Common myeloid progenitor, CD34-positive (primary cell): ENCODE results near the gene SOCS1.

Experiments used
- CTCF ChIA-PET: fragments of 350-600 bp; sonication (Branson Sonifier 250); formaldehyde crosslinking; loops from one replicate; lab custom pipeline; 2021; ENCODE audit warnings: antibody characterized with exemption; lab: Charles Lee
- POLR2A ChIA-PET: fragments of 350-600 bp; sonication (Branson Sonifier 250); formaldehyde crosslinking; loops from one replicate; lab custom pipeline; 2021; ENCODE audit warnings: antibody characterized with exemption; lab: Charles Lee
- DNase-seq, 3 donors: peaks; one replicate each; pipeline versions ENCODE4 v3.0.0 to v3.0.0-alpha.2; 2013
- H3K27ac ChIP-seq, 2 experiments: 1 replicate in 1 of 2; 2 replicates in 1 of 2; pipeline ENCODE4 v1.7.0; 2013; ENCODE audit warnings: inconsistent platforms in 2 of 2, low read length in 2 of 2, mild to moderate bottlenecking in 2 of 2, low read depth in 1 of 2, moderate library complexity in 1 of 2; ENCODE audit not compliant: severe bottlenecking in 2 of 2, insufficient read depth in 1 of 2, poor library complexity in 1 of 2
- H3K27me3 ChIP-seq, 5 experiments: replicated peaks in 2 of 5; 1 replicate in 3 of 5; 2 replicates in 2 of 5; pipeline versions ENCODE4 v1.6.1 to v1.7.0; 2013; ENCODE audit warnings: low read length in 4 of 5, mild to moderate bottlenecking in 2 of 5, moderate library complexity in 2 of 5, inconsistent platforms in 1 of 5; ENCODE audit not compliant: insufficient read depth in 5 of 5, control insufficient read depth in 4 of 5
- H3K36me3 ChIP-seq, 4 experiments: 1 replicate in 2 of 4; 2 replicates in 2 of 4; pipeline versions ENCODE4 v1.6.1 to v1.7.0; 2013; ENCODE audit warnings: low read length in 3 of 4, control low read depth in 1 of 4, mild to moderate bottlenecking in 1 of 4; ENCODE audit not compliant: control insufficient read depth in 4 of 4, insufficient read depth in 4 of 4
- H3K4me1 ChIP-seq, 4 experiments: 1 replicate in 3 of 4; 2 replicates in 1 of 4; pipeline versions ENCODE4 v1.6.1 to v1.7.1; 2013; ENCODE audit warnings: low read length in 3 of 4, mild to moderate bottlenecking in 3 of 4, control low read depth in 1 of 4, inconsistent platforms in 1 of 4, moderate library complexity in 1 of 4; ENCODE audit not compliant: control insufficient read depth in 4 of 4, insufficient read depth in 4 of 4; ENCODE audit errors: control extremely low read depth in 1 of 4
- H3K4me3 ChIP-seq, 7 experiments: 1 replicate in 4 of 7; 2 replicates in 3 of 7; pipeline versions ENCODE4 v1.5.1 to v1.7.0; 2013; ENCODE audit warnings: mild to moderate bottlenecking in 7 of 7, low read length in 6 of 7, moderate library complexity in 6 of 7, inconsistent platforms in 2 of 7, low read depth in 2 of 7, control low read depth in 1 of 7; ENCODE audit not compliant: insufficient read depth in 4 of 7, control insufficient read depth in 1 of 7; ENCODE audit errors: extremely low read depth in 1 of 7
- H3K9me3 ChIP-seq, 5 experiments: 1 replicate in 4 of 5; 2 replicates in 1 of 5; pipeline versions ENCODE4 v1.6.1 to v1.7.1; 2013; ENCODE audit warnings: low read length in 4 of 5, mild to moderate bottlenecking in 2 of 5, inconsistent platforms in 1 of 5, low read depth in 1 of 5, moderate library complexity in 1 of 5; ENCODE audit not compliant: control insufficient read depth in 4 of 5, insufficient read depth in 2 of 5; ENCODE audit errors: control extremely low read depth in 1 of 5
- WGBS: methylation state at CpG from one replicate; pipeline ENCODE4 v1.1.5; 2013; ENCODE audit not compliant: insufficient coverage; 5-methylcytosine and 5-hydroxymethylcytosine counted together

Gene SOCS1

GRCh38 chr16:11251525-11252481, 4.2 kb downstream of the SOCS1 start:
- peak in 2 of 3 donors; percentile 69 to 79 for DNase-seq
- ChIA-PET CTCF (interaction anchor here (0.9 to 8.1 kb wide), 5 partner anchors 11 to 286 kb away, joined by 3 to 80 read pairs (median 4); no protein-coding TSS in a partner anchor), POLR2A (interaction anchor here (1.2 kb wide), 1 partner anchor 302 kb away, joined by 3 read pairs; no protein-coding TSS in a partner anchor)
- Histone ChIP-seq H3K4me1 (peaks cover 0 to 45% (median 27%) of the 10 kb centered on the region in 4 experiments), H3K27ac (no peak overlapping the region), H3K27me3 (no peaks in the 10 kb centered on the region), H3K4me3 (peak overlapping the region in 1 of 7 experiments; percentile 14), H3K36me3 (peaks cover 0 to 22% (median 0%) of the 10 kb centered on the region in 4 experiments), H3K9me3 (no peaks in the 10 kb centered on the region)
- WGBS = 86% methylated on average over 4 of the region's 18 CpGs

GRCh38 chr16:11250786-11251524, 5.0 kb downstream of the SOCS1 start:
- Histone ChIP-seq H3K27ac (no peak overlapping the region), H3K9me3 (no peaks in the 10 kb centered on the region), H3K4me1 (peaks cover 0 to 47% (median 23%) of the 10 kb centered on the region in 4 experiments), H3K4me3 (no peak overlapping the region), H3K36me3 (peaks cover 0 to 22% (median 0%) of the 10 kb centered on the region in 4 experiments), H3K27me3 (no peaks in the 10 kb centered on the region)
- DNase-seq = no peak
- WGBS = 100% methylated on average over 4 of the region's 10 CpGs
- ChIA-PET POLR2A (interaction anchor here (1.2 kb wide), 1 partner anchor 301 kb away, joined by 3 read pairs; no protein-coding TSS in a partner anchor), CTCF (interaction anchor here (1.6 kb wide), 1 partner anchor 10 kb away, joined by 3 read pairs; no protein-coding TSS in a partner anchor)

- ChIA-PET CTCF (no interaction called here), POLR2A (no interaction called here)
- no peak for DNase-seq
- no peaks in the 10 kb centered on the region for H3K27me3 ChIP-seq
- 92% methylated on average over 16 of the region's 16 CpGs for WGBS
- no peak overlapping the region for H3K27ac ChIP-seq
- no peak overlapping the region for H3K4me3 ChIP-seq
- H3K36me3 ChIP-seq = peaks cover 0 to 22% (median 0%) of the 10 kb centered on the region in 4 experiments
- peaks cover 0 to 51% (median 18%) of the 10 kb centered on the region in 4 experiments for H3K4me1 ChIP-seq
- no peaks in the 10 kb centered on the region for H3K9me3 ChIP-seq
Measured at GRCh38 chr16:11250091-11250785, 5.8 kb downstream of the SOCS1 start.

GRCh38 chr16:11249233-11250061, 6.6 kb downstream of the SOCS1 start:
- H3K27ac ChIP-seq = no peak overlapping the region
- no peaks in the 10 kb centered on the region for H3K27me3 ChIP-seq
- no peak for DNase-seq
- H3K9me3 ChIP-seq = no peaks in the 10 kb centered on the region
- peaks cover 0 to 43% (median 10%) of the 10 kb centered on the region in 4 experiments for H3K4me1 ChIP-seq
- 98% methylated on average over 63 of the region's 63 CpGs for WGBS
- CTCF ChIA-PET = no interaction called here
- H3K4me3 ChIP-seq = no peak overlapping the region
- POLR2A ChIA-PET = no interaction called here
- H3K36me3 ChIP-seq = peaks cover 0 to 21% (median 0%) of the 10 kb centered on the region in 4 experiments

GRCh38 chr16:11248133-11248532, 7.9 kb downstream of the SOCS1 start:
- ChIA-PET CTCF (interaction anchor here (0.9 kb wide), 1 partner anchor 8 kb away, joined by 3 read pairs; the partner anchor contains the start of gene SOCS1), POLR2A (no interaction called here)
- Histone ChIP-seq H3K9me3 (no peaks in the 10 kb centered on the region), H3K36me3 (peaks cover 0 to 10% (median 0%) of the 10 kb centered on the region in 4 experiments), H3K4me1 (peaks cover 0 to 30% (median 3%) of the 10 kb centered on the region in 4 experiments), H3K27me3 (no peaks in the 10 kb centered on the region), H3K27ac (no peak overlapping the region), H3K4me3 (no peak overlapping the region)
- 97% methylated on average over 8 of the region's 8 CpGs for WGBS
- DNase-seq = no peak

GRCh38 chr16:11245988-11246387, 10.0 kb downstream of the SOCS1 start:
- Histone ChIP-seq H3K27me3 (no peaks in the 10 kb centered on the region), H3K4me1 (peaks cover 0 to 28% (median 4%) of the 10 kb centered on the region in 4 experiments), H3K9me3 (no peaks in the 10 kb centered on the region), H3K4me3 (no peak overlapping the region), H3K36me3 (no peaks in the 10 kb centered on the region), H3K27ac (no peak overlapping the region)
- no peak for DNase-seq
- POLR2A ChIA-PET = no interaction called here
- CTCF ChIA-PET = interaction anchor here (1.3 to 2.0 kb wide), 2 partner anchors 9 to 10 kb away, joined by 5 to 8 read pairs; partner anchors contain the start of gene SOCS1
